Natural killer cell (primary cell): ENCODE results near the gene REXO4. TPM values are rescaled to one million over a fixed set of nuclear protein-coding genes. Genes with fewer than 3 reads are reported as not detected.

Experiments used
- ATAC-seq, 3 donors: fragments of 150-1000 bp in 2 of 3; fragments of 200-7000 bp in 1 of 3; cut with Tn5 transposase; 1 replicate in 1 of 3; 2 replicates in 2 of 3; pipeline ENCODE4 v1.10.0; 2021; ENCODE audit warnings: mild to moderate bottlenecking in 2 of 3, moderate library complexity in 2 of 3
- DNase-seq, 2 donors: peaks; one replicate each; pipeline versions ENCODE4 v3.0.0 to v3.0.0-alpha.2; 2013 to 2021; ENCODE audit warnings: mixed read lengths in 1 of 2
- H3K27ac ChIP-seq: one replicate; pipeline ENCODE4 v1.5.1; 2013; ENCODE audit warnings: mild to moderate bottlenecking, low read length
- H3K27me3 ChIP-seq: one replicate; pipeline ENCODE4 v1.6.1; 2013; ENCODE audit warnings: low read length; ENCODE audit not compliant: control insufficient read depth, insufficient read depth
- H3K36me3 ChIP-seq: one replicate; pipeline ENCODE4 v1.6.1; 2013; ENCODE audit warnings: low read length; ENCODE audit not compliant: control insufficient read depth, insufficient read depth
- H3K4me1 ChIP-seq: one replicate; pipeline ENCODE4 v1.6.1; 2013; ENCODE audit warnings: low read length; ENCODE audit not compliant: control insufficient read depth, insufficient read depth
- H3K4me3 ChIP-seq: one replicate; pipeline ENCODE4 v1.5.1; 2013; ENCODE audit warnings: low read length
- H3K9me3 ChIP-seq: one replicate; pipeline ENCODE4 v1.6.1; 2013; ENCODE audit warnings: low read length; ENCODE audit not compliant: control insufficient read depth, insufficient read depth
- H3K27ac Mint-ChIP-seq, 2 donors: one replicate each; pipeline ENCODE4 v1.8.0; 2022; ENCODE audit warnings: mild to moderate bottlenecking in 2 of 2, mixed read lengths in 2 of 2, moderate library complexity in 1 of 2
- H3K27me3 Mint-ChIP-seq, 2 donors: one replicate each; pipeline ENCODE4 v1.8.0; 2022; ENCODE audit warnings: low read depth in 2 of 2, mixed read lengths in 2 of 2
- H3K36me3 Mint-ChIP-seq: one replicate; pipeline ENCODE4 v1.8.0; 2022; ENCODE audit warnings: mixed read lengths
- H3K4me1 Mint-ChIP-seq, 2 donors: one replicate each; pipeline ENCODE4 v1.8.0; 2022; ENCODE audit warnings: mixed read lengths in 2 of 2
- H3K4me3 Mint-ChIP-seq: one replicate; pipeline ENCODE4 v1.8.0; 2022; ENCODE audit warnings: mild to moderate bottlenecking, moderate library complexity, mixed read lengths
- H3K9me3 Mint-ChIP-seq, 2 donors: one replicate each; pipeline ENCODE4 v1.8.0; 2022; ENCODE audit warnings: mixed read lengths in 2 of 2
- CTCF ChIP-seq: fragments of 200-600 bp; IDR thresholded peaks from one replicate; pipeline ENCODE4 v1.8.0; 2022; ENCODE audit warnings: antibody characterized with exemption
- WGBS: methylation state at CpG from one replicate; pipeline ENCODE4 v1.1.7; 2013; ENCODE audit warnings: missing lambda C conversion rate; ENCODE audit not compliant: insufficient coverage; 5-methylcytosine and 5-hydroxymethylcytosine counted together
- intact Hi-C: fragments of 100-400 bp; cut with micrococcal nuclease; formaldehyde crosslinking; loops from one replicate; pipeline ENCODE4 v1.14.2; 2022
- total RNA-seq, 4 donors: library from RNA; stranded (reverse); fragments of 120-200 nt in 1 of 4; gene quantifications; one replicate each; pipeline versions ENCODE4 v1.2.3 to v1.2.4, GENCODE V29; 2013 to 2022

REXO4 gene
- total RNA-seq, 3 donors from 2014 or later (not counting 1 experiment from before 2014, with no cell fraction given) = 14.2 to 21.6 (median 18.8) TPM

DNA sequence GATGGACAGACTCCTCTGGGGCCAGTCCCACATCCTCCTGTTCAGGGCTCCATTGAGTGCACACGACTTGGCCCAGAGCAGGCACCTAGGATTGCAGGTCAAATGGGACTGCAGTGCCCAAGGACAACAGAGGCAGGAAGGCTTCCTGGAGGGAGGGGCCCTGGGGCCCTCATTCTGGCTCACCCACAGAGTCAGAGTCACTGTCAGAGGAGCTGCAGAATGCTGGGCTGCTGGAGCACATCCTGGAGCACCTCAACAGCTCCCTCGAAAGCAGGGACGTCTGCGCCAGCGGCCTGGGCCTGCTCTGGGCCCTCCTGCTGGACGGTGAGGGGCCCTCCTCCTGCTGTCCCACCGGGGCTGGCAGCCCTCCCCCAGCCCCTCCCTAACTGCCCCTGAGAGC is 15.1 kb downstream of the REXO4 start:
- no peak overlapping the region for H3K27ac Mint-ChIP-seq
- intact Hi-C loops = no loop called here
- no peaks in the 10 kb centered on the region for H3K9me3 Mint-ChIP-seq

GRCh38 chr9:133401588-133401987 is 16.2 kb downstream of the REXO4 start:
- DNase-seq = no peak
- 79% methylated on average over 5 of the region's 6 CpGs for WGBS
- H3K4me3 ChIP-seq = no peak overlapping the region
- TF ChIP-seq CTCF = no peak
- no peaks in the 10 kb centered on the region for H3K27me3 ChIP-seq
- H3K27me3 Mint-ChIP-seq = no peaks in the 10 kb centered on the region
- H3K4me3 Mint-ChIP-seq = no peak overlapping the region
- H3K4me1 ChIP-seq = no peaks in the 10 kb centered on the region
- no peaks in the 10 kb centered on the region for H3K9me3 Mint-ChIP-seq
- no peak overlapping the region for H3K27ac Mint-ChIP-seq
- no peaks in the 10 kb centered on the region for H3K9me3 ChIP-seq
- peaks cover 0 to 5% of the 10 kb centered on the region in 2 donors for H3K4me1 Mint-ChIP-seq
- H3K36me3 ChIP-seq = peaks cover 23% of the 10 kb centered on the region
- no peak for ATAC-seq
- intact Hi-C loops = no loop called here
- H3K27ac ChIP-seq = no peak overlapping the region
- H3K36me3 Mint-ChIP-seq = no peaks in the 10 kb centered on the region

More for the DNA sequence above, 15.1 kb downstream of the REXO4 start:
- H3K4me1 Mint-ChIP-seq = peaks cover 0 to 5% of the 10 kb centered on the region in 2 donors
- no peak for TF ChIP-seq CTCF
- WGBS = 80% methylated on average over 7 of the region's 7 CpGs
- Histone ChIP-seq H3K27me3 (no peaks in the 10 kb centered on the region), H3K27ac (no peak overlapping the region), H3K9me3 (no peaks in the 10 kb centered on the region), H3K36me3 (peaks cover 31% of the 10 kb centered on the region), H3K4me3 (no peak overlapping the region), H3K4me1 (no peaks in the 10 kb centered on the region)
- DNase-seq (no peak), ATAC-seq (no peak)
- no peaks in the 10 kb centered on the region for H3K36me3 Mint-ChIP-seq
- no peaks in the 10 kb centered on the region for H3K27me3 Mint-ChIP-seq
- H3K4me3 Mint-ChIP-seq = no peak overlapping the region

GRCh38 chr9:133400292-133400691 is 17.5 kb downstream of the REXO4 start:
- WGBS = 92% methylated on average over 12 of the region's 12 CpGs

More at GRCh38 chr9:133400292-133400691, 17.5 kb downstream of the REXO4 start:
- H3K4me1 Mint-ChIP-seq = peaks cover 0 to 5% of the 10 kb centered on the region in 2 donors
- no peaks in the 10 kb centered on the region for H3K36me3 Mint-ChIP-seq
- TF ChIP-seq CTCF = no peak
- Histone ChIP-seq H3K27me3 (no peaks in the 10 kb centered on the region), H3K4me1 (no peaks in the 10 kb centered on the region), H3K36me3 (peaks cover 12% of the 10 kb centered on the region), H3K27ac (no peak overlapping the region), H3K9me3 (no peaks in the 10 kb centered on the region), H3K4me3 (no peak overlapping the region)
- H3K4me3 Mint-ChIP-seq = no peak overlapping the region
- DNase-seq (no peak), ATAC-seq (no peak)
- intact Hi-C loops = no loop called here
- H3K9me3 Mint-ChIP-seq = no peaks in the 10 kb centered on the region
- H3K27ac Mint-ChIP-seq = no peak overlapping the region
- H3K27me3 Mint-ChIP-seq = no peaks in the 10 kb centered on the region
